SK-N-SH (cell line): ENCODE data around the gene GDF2. TPM values are rescaled to one million over a fixed set of nuclear protein-coding genes. Genes with fewer than 3 reads are reported as not detected.

Experiments used
- CTCF ChIA-PET: fragments of 300-600, 350-600 bp; formaldehyde crosslinking; extraction: SDS; loops from one replicate; lab custom pipeline; 2021; lab: Yijun Ruan, JAX
- POLR2A ChIA-PET: fragments of 350-600 bp; sonication (Branson Sonifier 250); formaldehyde crosslinking; extraction: SDS; loops from one replicate; lab custom pipeline; 2020; ENCODE audit warnings: antibody characterized with exemption, inconsistent platforms; lab: Yijun Ruan, JAX
- DNase-seq: peaks from one replicate; pipeline ENCODE4 v3.0.0; 2012
- H2AFZ ChIP-seq: fragments of 200-600 bp; sonication (generic); 2 replicates; pipeline ENCODE4 v1.8.1; 2016; ENCODE audit warnings: antibody characterized with exemption, mild to moderate bottlenecking, low read depth
- H3F3A ChIP-seq: fragments of 200-600 bp; sonication (generic); replicated peaks from 2 replicates; pipeline ENCODE3; 2016; ENCODE audit warnings: antibody characterized with exemption, mild to moderate bottlenecking; ENCODE audit not compliant: insufficient read depth
- H3K27ac ChIP-seq, 2 experiments: fragments of 200-500 bp in 1 of 2; fragments of 200-600 bp in 1 of 2; sonication (Bioruptor generic) in 1 of 2; sonication (generic), shearing (Covaris generic) in 1 of 2; 2 replicates each; pipeline versions ENCODE4 v1.5.1 to v1.6.1; 2014 to 2016; ENCODE audit warnings: low read depth in 2 of 2, inconsistent platforms in 1 of 2, low read length in 1 of 2, mild to moderate bottlenecking in 1 of 2, mixed read lengths in 1 of 2
- H3K27me3 ChIP-seq: fragments of 200-600 bp; sonication (generic), shearing (Covaris generic); 2 replicates; pipeline ENCODE4 v1.6.1; 2016; ENCODE audit warnings: mixed run types; ENCODE audit not compliant: insufficient read depth
- H3K36me3 ChIP-seq, 2 experiments: fragments of 200-500 bp in 1 of 2; fragments of 200-600 bp in 1 of 2; sonication (Bioruptor generic) in 1 of 2; sonication (generic) in 1 of 2; replicated peaks in 1 of 2; 2 replicates each; pipeline versions ENCODE3 to v1.5.1; 2014 to 2016; ENCODE audit warnings: low read length in 1 of 2, mild to moderate bottlenecking in 1 of 2; ENCODE audit not compliant: insufficient read depth in 2 of 2, control insufficient read depth in 1 of 2
- H3K4me1 ChIP-seq, 2 experiments: fragments of 200-500 bp in 1 of 2; fragments of 200-600 bp in 1 of 2; sonication (Bioruptor generic) in 1 of 2; sonication (generic), shearing (Covaris generic) in 1 of 2; 2 replicates each; pipeline versions ENCODE4 v1.5.1 to v1.6.1; 2014 to 2016; ENCODE audit warnings: low read depth in 1 of 2, low read length in 1 of 2, mixed run types in 1 of 2; ENCODE audit not compliant: insufficient read depth in 2 of 2, control insufficient read depth in 1 of 2
- H3K4me2 ChIP-seq: fragments of 200-600 bp; sonication (generic), shearing (Covaris generic); 2 replicates; pipeline ENCODE4 v1.6.1; 2017; ENCODE audit warnings: mixed run types
- H3K4me3 ChIP-seq, 2 experiments: fragments of 200-500 bp in 1 of 2; fragments of 200-600 bp in 1 of 2; sonication (Bioruptor generic) in 1 of 2; sonication (generic), shearing (Covaris generic) in 1 of 2; 2 replicates each; pipeline versions ENCODE4 v1.5.1 to v1.8.1; 2014 to 2016; ENCODE audit warnings: low read depth in 2 of 2, inconsistent platforms in 1 of 2, low read length in 1 of 2, mild to moderate bottlenecking in 1 of 2, mixed read lengths in 1 of 2, moderate library complexity in 1 of 2
- H3K79me2 ChIP-seq: fragments of 200-600 bp; sonication (generic); 2 replicates; pipeline ENCODE4 v1.8.1; 2017; ENCODE audit warnings: mild to moderate bottlenecking; ENCODE audit not compliant: insufficient read depth
- H3K9ac ChIP-seq: fragments of 200-600 bp; sonication (generic); 2 replicates; pipeline ENCODE4 v1.6.1; 2017; ENCODE audit warnings: mixed run types
- H3K9me2 ChIP-seq: fragments of 200-600 bp; sonication (generic); 2 replicates; pipeline ENCODE4 v1.6.1; 2017; ENCODE audit warnings: mixed run types
- H3K9me3 ChIP-seq: fragments of 200-600 bp; sonication (generic); 2 replicates; pipeline ENCODE4 v1.6.1; 2017; ENCODE audit warnings: mixed run types, mild to moderate bottlenecking, moderate library complexity
- H4K20me1 ChIP-seq: fragments of 200-600 bp; sonication (generic); 2 replicates; pipeline ENCODE4 v1.6.1; 2017; ENCODE audit warnings: mild to moderate bottlenecking, mixed run types; ENCODE audit not compliant: insufficient read depth
- EP300 ChIP-seq, 2 experiments: IDR thresholded peaks; 2 replicates each; pipeline versions ENCODE4 v1.4.0 to v1.6.1; 2012; ENCODE audit warnings: borderline replicate concordance in 1 of 2, low read depth in 1 of 2, low read length in 1 of 2
- FOXJ3 ChIP-seq: sonication (generic); formaldehyde crosslinking; IDR thresholded peaks from 2 replicates; pipeline ENCODE4 v1.5.1; 2020; ENCODE audit warnings: mild to moderate bottlenecking, missing genetic modification reagents
- GABPA ChIP-seq: IDR thresholded peaks from 2 replicates; pipeline ENCODE4 v1.4.0; 2012; ENCODE audit warnings: low read depth, mild to moderate bottlenecking
- JUND ChIP-seq: IDR thresholded peaks from 2 replicates; pipeline ENCODE4 v1.4.0; 2012
- POLR2AphosphoS5 ChIP-seq: IDR thresholded peaks from 2 replicates; pipeline ENCODE4 v1.6.1; 2012; ENCODE audit warnings: low read depth, low read length
- RCOR1 ChIP-seq: fragments of 150-350 bp; IDR thresholded peaks from 2 replicates; pipeline ENCODE4 v1.6.1; 2017; ENCODE audit warnings: antibody characterized with exemption, low read length
- RXRA ChIP-seq: IDR thresholded peaks from 2 replicates; pipeline ENCODE4 v1.4.0; 2012; ENCODE audit warnings: low read depth, mild to moderate bottlenecking, borderline replicate concordance
- TAF1 ChIP-seq: IDR thresholded peaks from 2 replicates; pipeline ENCODE4 v1.6.1; 2012; ENCODE audit warnings: low read depth, mild to moderate bottlenecking, low read length, moderate library complexity, borderline replicate concordance
- TCF12 ChIP-seq: IDR thresholded peaks from 2 replicates; pipeline ENCODE4 v1.4.0; 2012
- TEAD4 ChIP-seq: IDR thresholded peaks from 2 replicates; pipeline ENCODE4 v1.4.0; 2012; ENCODE audit warnings: mild to moderate bottlenecking, borderline replicate concordance; ENCODE audit not compliant: insufficient read depth
- USF2 ChIP-seq: fragments of 150-350 bp; IDR thresholded peaks from 2 replicates; pipeline ENCODE4 v1.6.1; 2017; ENCODE audit warnings: antibody characterized with exemption, low read length, low read depth, borderline replicate concordance
- WGBS: methylation state at CpG from one replicate; pipeline ENCODE4 v1.1.6; 2017; ENCODE audit warnings: low lambda C conversion rate; 5-methylcytosine and 5-hydroxymethylcytosine counted together
- polyA plus RNA-seq, 3 experiments: library from polyadenylated mRNA; depleted of rRNA; stranded (reverse); fragments of >200 nt; gene quantifications; 2 replicates each; pipeline ENCODE4 v1.2.3, GENCODE V29; 2012
- TF ChIP-seq, protein P1 (sequence below): fragments of 200-600 bp; sonication (generic); IDR thresholded peaks from 2 replicates; pipeline ENCODE4 v1.6.1; 2017; ENCODE audit warnings: antibody characterized with exemption, mild to moderate bottlenecking, moderate library complexity
- TF ChIP-seq, protein P2 (sequence below): IDR thresholded peaks from 2 replicates; pipeline ENCODE4; 2012

The GDF2 gene
- polyA plus RNA-seq, 1 of the 3 experiments (the other 2 are of a cell fraction): not detected

GRCh38 chr10:47354900-47355299 lies 32.6 kb downstream of the GDF2 start:
- CTCF ChIA-PET: interaction anchor here (1.9 to 2.0 kb wide), 2 partner anchors 9 to 14 kb away, joined by 4 to 9 read pairs; no protein-coding TSS in a partner anchor
- Histone ChIP-seq H3K4me2 (no peak overlapping the region), H3K4me3 (no peak overlapping the region), H3K79me2 (no peaks in the 10 kb centered on the region), H3K4me1 (peaks cover 0 to 4% of the 10 kb centered on the region in 2 experiments; a peak in 1 of 4 replicates), H3K27me3 (peaks cover 10% of the 10 kb centered on the region), H3K9me2 (no peaks in the 10 kb centered on the region), H3K9ac (no peak overlapping the region), H3F3A (no peaks in the 10 kb centered on the region), H3K36me3 (no peaks in the 10 kb centered on the region), H2AFZ (no peak overlapping the region), H3K9me3 (no peaks in the 10 kb centered on the region), H4K20me1 (no peaks in the 10 kb centered on the region), H3K27ac (no peak overlapping the region)
- no peak for TF ChIP-seq POLR2AphosphoS5
- TF ChIP-seq, protein P1, sequence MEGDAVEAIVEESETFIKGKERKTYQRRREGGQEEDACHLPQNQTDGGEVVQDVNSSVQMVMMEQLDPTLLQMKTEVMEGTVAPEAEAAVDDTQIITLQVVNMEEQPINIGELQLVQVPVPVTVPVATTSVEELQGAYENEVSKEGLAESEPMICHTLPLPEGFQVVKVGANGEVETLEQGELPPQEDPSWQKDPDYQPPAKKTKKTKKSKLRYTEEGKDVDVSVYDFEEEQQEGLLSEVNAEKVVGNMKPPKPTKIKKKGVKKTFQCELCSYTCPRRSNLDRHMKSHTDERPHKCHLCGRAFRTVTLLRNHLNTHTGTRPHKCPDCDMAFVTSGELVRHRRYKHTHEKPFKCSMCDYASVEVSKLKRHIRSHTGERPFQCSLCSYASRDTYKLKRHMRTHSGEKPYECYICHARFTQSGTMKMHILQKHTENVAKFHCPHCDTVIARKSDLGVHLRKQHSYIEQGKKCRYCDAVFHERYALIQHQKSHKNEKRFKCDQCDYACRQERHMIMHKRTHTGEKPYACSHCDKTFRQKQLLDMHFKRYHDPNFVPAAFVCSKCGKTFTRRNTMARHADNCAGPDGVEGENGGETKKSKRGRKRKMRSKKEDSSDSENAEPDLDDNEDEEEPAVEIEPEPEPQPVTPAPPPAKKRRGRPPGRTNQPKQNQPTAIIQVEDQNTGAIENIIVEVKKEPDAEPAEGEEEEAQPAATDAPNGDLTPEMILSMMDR: no peak
- no peak for TF ChIP-seq FOXJ3 (CRISPR knock-in tag)
- no peak for TF ChIP-seq RCOR1
- TF ChIP-seq, protein P2, sequence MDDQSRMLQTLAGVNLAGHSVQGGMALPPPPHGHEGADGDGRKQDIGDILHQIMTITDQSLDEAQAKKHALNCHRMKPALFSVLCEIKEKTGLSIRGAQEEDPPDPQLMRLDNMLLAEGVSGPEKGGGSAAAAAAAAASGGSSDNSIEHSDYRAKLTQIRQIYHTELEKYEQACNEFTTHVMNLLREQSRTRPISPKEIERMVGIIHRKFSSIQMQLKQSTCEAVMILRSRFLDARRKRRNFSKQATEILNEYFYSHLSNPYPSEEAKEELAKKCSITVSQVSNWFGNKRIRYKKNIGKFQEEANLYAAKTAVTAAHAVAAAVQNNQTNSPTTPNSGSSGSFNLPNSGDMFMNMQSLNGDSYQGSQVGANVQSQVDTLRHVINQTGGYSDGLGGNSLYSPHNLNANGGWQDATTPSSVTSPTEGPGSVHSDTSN: no peak
- no peak for TF ChIP-seq TEAD4
- TF ChIP-seq RXRA: no peak
- no peak for TF ChIP-seq JUND
- no peak for TF ChIP-seq USF2
- no peak for TF ChIP-seq EP300 (IDR thresholded peaks at IDR 0.05; ENCODE audit: borderline replicate concordance in 1 of 2, low read depth in 1 of 2, low read length in 1 of 2)
- TF ChIP-seq GABPA: no peak
- WGBS: 6% methylated on average over 1 of the region's 1 CpG
- DNase-seq: no peak
- POLR2A ChIA-PET: no interaction called here

GRCh38 chr10:47356708-47357107 lies 34.5 kb downstream of the GDF2 start:
- WGBS: 26% methylated on average over 4 of the region's 5 CpGs
- Histone ChIP-seq H3K9me3 (no peaks in the 10 kb centered on the region), H4K20me1 (no peaks in the 10 kb centered on the region), H3F3A (peaks cover under 1% of the 10 kb centered on the region), H3K4me3 (no peak overlapping the region), H3K36me3 (no peaks in the 10 kb centered on the region), H3K27me3 (peaks cover 10% of the 10 kb centered on the region; the same call in 1 of the 2 replicates), H3K9ac (no peak overlapping the region), H2AFZ (no peak overlapping the region), H3K27ac (no peak overlapping the region), H3K79me2 (no peaks in the 10 kb centered on the region), H3K4me2 (no peak overlapping the region), H3K9me2 (no peaks in the 10 kb centered on the region), H3K4me1 (peaks cover 0 to 8% of the 10 kb centered on the region in 2 experiments; a peak in 1 of 4 replicates)
- TF ChIP-seq TCF12: no peak
- no peak for TF ChIP-seq TAF1
- DNase-seq: no peak
- ChIA-PET CTCF (interaction anchor here (1.2 to 1.8 kb wide), 2 partner anchors 11 to 332 kb away, joined by 3 to 6 read pairs; no protein-coding TSS in a partner anchor), POLR2A (no interaction called here)
